Endothelial cell of umbilical vein (primary cell): Measurements from ENCODE around the gene CIZ1. TPM values are rescaled to one million over a fixed set of nuclear protein-coding genes. Genes with fewer than 3 reads are reported as not detected.

ENCODE experiments used
- BruUV-seq: library from RNA; stranded (reverse); fragments of 400-500 nt; replicated peaks from 2 replicates; lab custom pipeline; 2021; lab: Mats Ljungman, UMichigan
- CTCF ChIA-PET: fragments of 300-600, 350-600 bp; sonication (Branson Sonifier 250); formaldehyde crosslinking; loops from one replicate; lab custom pipeline; 2021; ENCODE audit warnings: antibody characterized with exemption, inconsistent platforms; lab: Charles Lee
- POLR2A ChIA-PET: fragments of 300-600, 350-600 bp; sonication (Branson Sonifier 250); formaldehyde crosslinking; loops from one replicate; lab custom pipeline; 2021; ENCODE audit warnings: antibody characterized with exemption, inconsistent platforms; lab: Charles Lee
- DNase-seq: peaks from one replicate; pipeline ENCODE4 v3.0.0-alpha.2; 2011; ENCODE audit warnings: low read depth, low spot score
- FAIRE-seq: peaks from 2 replicates; lab custom pipeline; 2011; peaks lifted over from hg19 to GRCh38; lab: Jason Lieb, UNC
- H2AFZ ChIP-seq: 2 replicates; pipeline ENCODE4 v1.6.0; 2012; ENCODE audit warnings: low read depth, low read length, control low read depth, inconsistent platforms
- H3K27ac ChIP-seq: 2 replicates; pipeline ENCODE4 v1.5.1; 2011; ENCODE audit warnings: low read depth, mild to moderate bottlenecking, control low read depth, low read length, moderate library complexity; ENCODE audit not compliant: insufficient read depth
- H3K27me3 ChIP-seq, 2 experiments: 2 replicates each; pipeline versions ENCODE4 v1.6.0 to v1.6.1; 2011; ENCODE audit warnings: low read length in 2 of 2, mixed read lengths in 1 of 2; ENCODE audit not compliant: control insufficient read depth in 2 of 2, insufficient read depth in 2 of 2
- H3K36me3 ChIP-seq, 2 experiments: 2 replicates in 1 of 2; 3 replicates in 1 of 2; pipeline ENCODE4 v1.5.1; 2011; ENCODE audit warnings: low read length in 2 of 2, mild to moderate bottlenecking in 1 of 2, moderate library complexity in 1 of 2; ENCODE audit not compliant: control insufficient read depth in 2 of 2, insufficient read depth in 2 of 2; ENCODE audit errors: extremely low read depth in 1 of 2
- H3K4me1 ChIP-seq: 3 replicates; pipeline ENCODE4 v1.5.1; 2011; ENCODE audit warnings: mild to moderate bottlenecking, low read length; ENCODE audit not compliant: control insufficient read depth, insufficient read depth; ENCODE audit errors: extremely low read depth
- H3K4me2 ChIP-seq: 2 replicates; pipeline ENCODE4 v1.6.1; 2011; ENCODE audit warnings: low read length, control low read depth, mixed read lengths; ENCODE audit not compliant: insufficient read depth
- H3K4me3 ChIP-seq, 3 experiments: fragments of 200-600 bp in 1 of 3; sonication (generic), shearing (Covaris generic) in 1 of 3; replicated peaks in 1 of 3; 2 replicates each; pipeline ENCODE4 v1.5.1; 2011 to 2016; ENCODE audit warnings: control low read depth in 3 of 3, low read length in 3 of 3, mild to moderate bottlenecking in 2 of 3, inconsistent platforms in 1 of 3, low read depth in 1 of 3, moderate library complexity in 1 of 3; ENCODE audit not compliant: insufficient read depth in 1 of 3
- H3K79me2 ChIP-seq: 2 replicates; pipeline ENCODE4 v1.6.0; 2012; ENCODE audit warnings: low read length, inconsistent platforms; ENCODE audit not compliant: control insufficient read depth, insufficient read depth
- H3K9ac ChIP-seq: replicated peaks from 2 replicates; pipeline ENCODE3; 2011; ENCODE audit warnings: low read length, control low read depth; ENCODE audit not compliant: insufficient read depth; ENCODE audit errors: extremely low read depth
- H3K9me1 ChIP-seq: replicated peaks from 3 replicates; pipeline ENCODE4 v1.6.0; 2011; ENCODE audit warnings: mild to moderate bottlenecking, low read length; ENCODE audit not compliant: control insufficient read depth, insufficient read depth; ENCODE audit errors: extremely low read depth
- H3K9me3 ChIP-seq: replicated peaks from 2 replicates; pipeline ENCODE4 v1.5.1; 2012; ENCODE audit warnings: low read length, inconsistent platforms; ENCODE audit not compliant: control insufficient read depth, insufficient read depth
- H4K20me1 ChIP-seq: replicated peaks from 2 replicates; pipeline ENCODE3; 2011; ENCODE audit warnings: mild to moderate bottlenecking, low read length; ENCODE audit not compliant: control insufficient read depth, insufficient read depth; ENCODE audit errors: extremely low read depth
- EZH2 ChIP-seq: IDR thresholded peaks from 2 replicates; pipeline ENCODE4 v1.6.1; 2012; ENCODE audit warnings: borderline replicate concordance, low read depth, mild to moderate bottlenecking, moderate library complexity, low read length, inconsistent platforms; ENCODE audit not compliant: severe bottlenecking
- FOS ChIP-seq: IDR thresholded peaks from 2 replicates; pipeline ENCODE4 v1.6.1; 2011; ENCODE audit warnings: mild to moderate bottlenecking, low read length, moderate library complexity, borderline replicate concordance; ENCODE audit not compliant: insufficient read depth
- GATA2 ChIP-seq: IDR thresholded peaks from 2 replicates; pipeline ENCODE4 v1.7.0; 2011; ENCODE audit warnings: low read depth, mild to moderate bottlenecking, moderate library complexity, mixed read lengths, low read length; ENCODE audit not compliant: insufficient read length, insufficient read depth
- JUN ChIP-seq: IDR thresholded peaks from 2 replicates; pipeline ENCODE4 v1.6.1; 2011; ENCODE audit warnings: borderline replicate concordance, low read depth; ENCODE audit not compliant: insufficient read length, insufficient read depth
- MYC ChIP-seq: IDR thresholded peaks from one replicate; pipeline ENCODE4 v1.6.1; 2011; ENCODE audit warnings: mild to moderate bottlenecking, low read depth, low read length
- POLR2A ChIP-seq: IDR thresholded peaks from 2 replicates; pipeline ENCODE4 v1.6.1; 2012; ENCODE audit warnings: low read depth, mild to moderate bottlenecking, control low read depth, low read length
- POLR2AphosphoS5 ChIP-seq: IDR thresholded peaks from 2 replicates; pipeline ENCODE4 v1.6.1; 2012; ENCODE audit warnings: low read depth, mild to moderate bottlenecking, control low read depth, low read length, moderate library complexity; ENCODE audit not compliant: insufficient read depth
- dilution Hi-C: fragments of 300-500 bp; cut with MboI; formaldehyde crosslinking; loops from one replicate; pipeline ENCODE4 v1.15.0; 2019; ENCODE audit warnings: low sequenced_read_pairs; ENCODE audit not compliant: extremely low pct_ligation_motif_present
- intact Hi-C: fragments of 100-400 bp; cut with micrococcal nuclease; formaldehyde crosslinking; loops from one replicate; pipeline ENCODE4 v1.10.0; 2022
- polyA plus RNA-seq, 4 experiments: library from polyadenylated mRNA; depleted of rRNA in 3 of 4; stranded (reverse) in 3 of 4; unstranded in 1 of 4; fragments of >200 nt; gene quantifications; 2 replicates each; pipeline versions ENCODE4 v1.2.1 to v1.2.3, GENCODE V29; 2011 to 2012; ENCODE audit warnings: missing spikeins in 1 of 4
- total RNA-seq: library from RNA; stranded (reverse); gene quantifications from 2 replicates; pipeline ENCODE4 v1.2.3, GENCODE V29; 2021
- TF ChIP-seq, protein P1 (sequence below): IDR thresholded peaks from 2 replicates; pipeline ENCODE4 v1.6.1; 2011; ENCODE audit not compliant: insufficient read depth, insufficient read length
- TF ChIP-seq, protein P2 (sequence below), 2 donors: IDR thresholded peaks; 1 replicate in 1 of 2; 2 replicates in 1 of 2; pipeline ENCODE4 v1.5.1; 2011; ENCODE audit warnings: low read length in 2 of 2, mild to moderate bottlenecking in 2 of 2, moderate library complexity in 2 of 2, control low read depth in 1 of 2, inconsistent platforms in 1 of 2, low read depth in 1 of 2; ENCODE audit not compliant: insufficient read depth in 1 of 2; ENCODE audit errors: extremely low read depth in 1 of 2

Gene CIZ1
- total and polyA plus RNA-seq, 2 donors (not counting 3 experiments of a cell fraction or from before 2014, with no cell fraction given), result 88.3 to 150 TPM

DNA sequence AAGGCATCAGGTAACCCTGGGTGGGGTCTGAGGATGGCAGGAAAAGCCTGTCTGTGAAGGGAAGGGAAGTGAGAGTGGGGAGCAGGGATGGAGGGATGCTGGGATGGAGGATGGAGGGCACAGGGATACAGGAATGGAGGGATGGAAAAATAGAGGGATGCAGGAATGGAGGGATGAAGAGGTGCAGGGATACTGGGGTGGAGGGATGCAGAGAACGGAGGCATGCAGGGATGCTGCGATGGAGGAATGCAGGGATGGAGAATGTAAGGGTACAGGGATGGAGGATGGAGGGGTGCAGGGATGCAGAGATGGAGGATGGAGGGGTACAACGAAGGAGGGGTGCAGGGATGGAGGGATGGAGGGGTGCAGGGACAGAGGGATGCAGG is 72.9 kb downstream of the CIZ1 start:
- no peaks in the 10 kb centered on the region for H3K9me3 ChIP-seq
- no peak overlapping the region for H3K27ac ChIP-seq
- no peaks in the 10 kb centered on the region for H4K20me1 ChIP-seq
- intact Hi-C loops (no loop called here), dilution Hi-C loops (no loop called here)
- no peak overlapping the region for H3K9ac ChIP-seq
- POLR2A ChIA-PET, result no interaction called here
- no peak overlapping the region for H2AFZ ChIP-seq
- no peaks in the 10 kb centered on the region for H3K79me2 ChIP-seq
- TF ChIP-seq MYC (no peak), FOS (no peak), GATA2 (no peak), POLR2AphosphoS5 (no peak), EZH2 (no peak), POLR2A (no peak), JUN (no peak)
- TF ChIP-seq, protein P1, sequence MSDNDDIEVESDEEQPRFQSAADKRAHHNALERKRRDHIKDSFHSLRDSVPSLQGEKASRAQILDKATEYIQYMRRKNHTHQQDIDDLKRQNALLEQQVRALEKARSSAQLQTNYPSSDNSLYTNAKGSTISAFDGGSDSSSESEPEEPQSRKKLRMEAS, result no peak
- TF ChIP-seq, protein P2, sequence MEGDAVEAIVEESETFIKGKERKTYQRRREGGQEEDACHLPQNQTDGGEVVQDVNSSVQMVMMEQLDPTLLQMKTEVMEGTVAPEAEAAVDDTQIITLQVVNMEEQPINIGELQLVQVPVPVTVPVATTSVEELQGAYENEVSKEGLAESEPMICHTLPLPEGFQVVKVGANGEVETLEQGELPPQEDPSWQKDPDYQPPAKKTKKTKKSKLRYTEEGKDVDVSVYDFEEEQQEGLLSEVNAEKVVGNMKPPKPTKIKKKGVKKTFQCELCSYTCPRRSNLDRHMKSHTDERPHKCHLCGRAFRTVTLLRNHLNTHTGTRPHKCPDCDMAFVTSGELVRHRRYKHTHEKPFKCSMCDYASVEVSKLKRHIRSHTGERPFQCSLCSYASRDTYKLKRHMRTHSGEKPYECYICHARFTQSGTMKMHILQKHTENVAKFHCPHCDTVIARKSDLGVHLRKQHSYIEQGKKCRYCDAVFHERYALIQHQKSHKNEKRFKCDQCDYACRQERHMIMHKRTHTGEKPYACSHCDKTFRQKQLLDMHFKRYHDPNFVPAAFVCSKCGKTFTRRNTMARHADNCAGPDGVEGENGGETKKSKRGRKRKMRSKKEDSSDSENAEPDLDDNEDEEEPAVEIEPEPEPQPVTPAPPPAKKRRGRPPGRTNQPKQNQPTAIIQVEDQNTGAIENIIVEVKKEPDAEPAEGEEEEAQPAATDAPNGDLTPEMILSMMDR (IDR thresholded peaks at IDR 0.05; ENCODE audit: extremely low read depth in 1 of 2, insufficient read depth in 1 of 2, low read depth in 1 of 2, low read length in 2 of 2), result no peak
- FAIRE-seq (no peak), DNase-seq (no peak)
- no peak overlapping the region for H3K4me3 ChIP-seq
- no peaks in the 10 kb centered on the region for H3K27me3 ChIP-seq
- BruUV-seq, result no TSS peak
- H3K4me1 ChIP-seq, result no peaks in the 10 kb centered on the region
- H3K4me2 ChIP-seq, result no peak overlapping the region
- peaks cover 0 to 10% of the 10 kb centered on the region in 2 experiments for H3K36me3 ChIP-seq
- CTCF ChIA-PET, result interaction anchor here (0.7 to 3.7 kb wide), 28 partner anchors 10 to 186 kb away, joined by 3 to 56 read pairs (median 7); partner anchors contain the start of genes NAIF1, PTGES2 and SLC25A25
- H3K9me1 ChIP-seq, result no peaks in the 10 kb centered on the region
